OCI-LY7 (cell line): ENCODE measurements around the gene TOLLIP. TPM values are rescaled to one million over a fixed set of nuclear protein-coding genes. Genes with fewer than 3 reads are reported as not detected.

Experiments
- BruUV-seq: library from RNA; stranded (reverse); fragments of 400-500 nt; replicated peaks from 2 replicates; lab custom pipeline; 2021; lab: Mats Ljungman, UMichigan
- CTCF ChIA-PET: fragments of 300-600 bp; sonication (Branson Sonifier 250); formaldehyde crosslinking; loops from one replicate; lab custom pipeline; 2022; ENCODE audit warnings: antibody characterized with exemption; ENCODE audit not compliant: unreplicated experiment; lab: Charles Lee
- POLR2A ChIA-PET: fragments of 300-600 bp; sonication (Branson Sonifier 250); formaldehyde crosslinking; loops from one replicate; lab custom pipeline; 2022; ENCODE audit warnings: antibody characterized with exemption; lab: Charles Lee
- DNase-seq: peaks from one replicate; pipeline ENCODE4 v3.0.0-alpha.2; 2015; ENCODE audit warnings: low spot score
- H2AFZ ChIP-seq: fragments of 200-600 bp; sonication (generic), shearing (Covaris generic); 2 replicates; pipeline ENCODE4 v1.6.1; 2014; ENCODE audit warnings: mild to moderate bottlenecking, antibody characterized with exemption, low read length, moderate library complexity
- H3K27ac ChIP-seq: fragments of 200-600 bp; sonication (generic); 2 replicates; pipeline ENCODE4 v1.5.1; 2014; ENCODE audit warnings: mixed run types, low read depth, mild to moderate bottlenecking, moderate library complexity, low read length, inconsistent platforms; ENCODE audit not compliant: poor library complexity, severe bottlenecking
- H3K36me3 ChIP-seq: fragments of 200-600 bp; sonication (generic); 2 replicates; pipeline ENCODE4 v1.6.1; 2014; ENCODE audit warnings: mild to moderate bottlenecking, antibody characterized with exemption, low read length, moderate library complexity, mixed read lengths; ENCODE audit not compliant: insufficient read depth
- H3K4me1 ChIP-seq: fragments of 200-600 bp; sonication (generic); 2 replicates; pipeline ENCODE4 v1.5.1; 2014; ENCODE audit warnings: mild to moderate bottlenecking, low read length; ENCODE audit not compliant: insufficient read depth, poor library complexity, severe bottlenecking
- H3K4me2 ChIP-seq: fragments of 200-600 bp; sonication (generic); 2 replicates; pipeline ENCODE4 v1.6.1; 2014; ENCODE audit warnings: mild to moderate bottlenecking, low read length
- H3K4me3 ChIP-seq: fragments of 200-600 bp; sonication (generic); 2 replicates; pipeline ENCODE4 v1.5.1; 2014; ENCODE audit warnings: mild to moderate bottlenecking, low read depth, low read length; ENCODE audit not compliant: poor library complexity, severe bottlenecking
- H3K79me2 ChIP-seq: fragments of 200-600 bp; sonication (generic); 2 replicates; pipeline ENCODE4 v1.6.1; 2016; ENCODE audit warnings: low read depth, mild to moderate bottlenecking, low read length, moderate library complexity, mixed read lengths; ENCODE audit not compliant: insufficient read depth
- H3K9me2 ChIP-seq: fragments of 200-600 bp; sonication (generic); 2 replicates; pipeline ENCODE4 v1.6.1; 2016; ENCODE audit warnings: mild to moderate bottlenecking, low read length, mixed read lengths; ENCODE audit not compliant: insufficient read depth
- H3K9me3 ChIP-seq: fragments of 200-600 bp; sonication (generic); 2 replicates; pipeline ENCODE4 v1.6.1; 2014; ENCODE audit warnings: mild to moderate bottlenecking, mixed run types, low read length, mixed read lengths
- H4K20me1 ChIP-seq: fragments of 200-600 bp; sonication (generic); 2 replicates; pipeline ENCODE4 v1.6.1; 2014; ENCODE audit warnings: mild to moderate bottlenecking, antibody characterized with exemption, low read length, moderate library complexity, mixed read lengths; ENCODE audit not compliant: insufficient read depth
- CTCF ChIP-seq: fragments of 200-600 bp; sonication (generic); conservative IDR thresholded peaks from 2 replicates; pipeline ENCODE4 v1.5.1; 2014; ENCODE audit warnings: mild to moderate bottlenecking, antibody characterized with exemption, low read length, moderate library complexity, mixed read lengths
- EZH2phosphoT487 ChIP-seq: fragments of 200-600 bp; sonication (generic); IDR thresholded peaks from 2 replicates; pipeline ENCODE4 v1.6.1; 2018; ENCODE audit warnings: low read depth, borderline replicate concordance, mild to moderate bottlenecking, mixed run types, antibody characterized with exemption, low read length, moderate library complexity, mixed read lengths
- intact Hi-C: fragments of 100-400 bp; cut with micrococcal nuclease; formaldehyde crosslinking; loops from one replicate; pipeline ENCODE4 v1.10.0; 2022; ENCODE audit not compliant: unreplicated experiment
- total RNA-seq, 2 experiments: library from RNA; depleted of rRNA in 1 of 2; stranded (reverse); fragments of >200 nt in 1 of 2; shearing (Covaris generic) in 1 of 2; gene quantifications; 2 replicates each; pipeline ENCODE4 v1.2.3, GENCODE V29; 2014 to 2022

TOLLIP gene
- total RNA-seq, 2 experiments from 2014 or later: 15.9 to 37.1 TPM

DNA sequence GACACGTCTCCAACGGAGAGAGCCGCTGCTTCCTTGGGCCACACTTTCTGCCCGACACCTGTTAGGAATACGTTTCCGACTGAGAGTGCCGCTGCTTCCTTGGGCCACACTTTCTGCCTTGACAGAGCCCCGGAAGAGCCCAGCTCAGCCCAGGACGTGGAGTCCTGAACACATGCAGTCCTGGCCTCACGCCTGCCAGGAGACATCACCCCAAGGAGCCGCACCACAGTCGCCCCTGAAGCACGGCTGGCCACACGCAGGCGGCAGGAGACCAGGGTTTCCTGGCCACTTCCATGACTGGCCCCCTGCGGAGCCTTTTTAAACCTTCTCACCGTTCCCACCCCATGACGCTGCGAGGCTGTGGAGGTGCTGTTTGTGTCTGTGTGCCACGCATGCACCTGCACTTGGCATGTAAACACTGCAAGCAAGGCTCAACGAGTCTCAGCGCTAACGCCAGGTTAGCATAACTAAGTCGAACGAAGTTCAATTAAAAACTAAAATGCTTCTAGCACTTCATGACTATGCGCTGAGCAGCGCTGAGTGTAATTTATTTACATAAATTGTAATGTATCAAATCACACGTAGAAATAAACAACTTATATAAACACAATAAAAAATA, 8.8 kb downstream of the TOLLIP start:
- no peak overlapping the region for H3K4me3 ChIP-seq
- no peaks in the 10 kb centered on the region for H3K9me3 ChIP-seq
- H3K9me2 ChIP-seq: no peaks in the 10 kb centered on the region
- ChIA-PET POLR2A (interaction anchor here (0.5 kb wide), 1 partner anchor 65 kb away, joined by 3 read pairs; no protein-coding TSS in a partner anchor), CTCF (no interaction called here)
- no peaks in the 10 kb centered on the region for H3K79me2 ChIP-seq
- DNase-seq: no peak
- no peak overlapping the region for H2AFZ ChIP-seq
- TF ChIP-seq CTCF (no peak), EZH2phosphoT487 (no peak)
- no peak overlapping the region for H3K4me2 ChIP-seq
- intact Hi-C loops: no loop called here
- H4K20me1 ChIP-seq: no peaks in the 10 kb centered on the region
- peaks cover 1% of the 10 kb centered on the region; the same call in 1 of the 2 replicates for H3K36me3 ChIP-seq
- no peak overlapping the region for H3K27ac ChIP-seq
- no peaks in the 10 kb centered on the region for H3K4me1 ChIP-seq
- BruUV-seq: no TSS peak

GRCh38 chr11:1300121-1300520, 9.3 kb downstream of the TOLLIP start:
- ChIA-PET CTCF (no interaction called here), POLR2A (no interaction called here)
- no peak for DNase-seq
- Histone ChIP-seq H3K36me3 (peaks cover 7% of the 10 kb centered on the region; the same call in 1 of the 2 replicates), H3K4me2 (no peak overlapping the region), H3K79me2 (no peaks in the 10 kb centered on the region), H3K4me1 (no peaks in the 10 kb centered on the region), H4K20me1 (no peaks in the 10 kb centered on the region), H3K9me2 (no peaks in the 10 kb centered on the region), H3K9me3 (no peaks in the 10 kb centered on the region), H3K4me3 (no peak overlapping the region), H2AFZ (no peak overlapping the region), H3K27ac (no peak overlapping the region)
- intact Hi-C loops: no loop called here
- TF ChIP-seq EZH2phosphoT487 (no peak), CTCF (no peak)
- no TSS peak for BruUV-seq

GRCh38 chr11:1299621-1300020, 9.8 kb downstream of the TOLLIP start:
- no peak for DNase-seq
- no peak overlapping the region for H2AFZ ChIP-seq
- H4K20me1 ChIP-seq: no peaks in the 10 kb centered on the region
- H3K9me2 ChIP-seq: no peaks in the 10 kb centered on the region
- no peaks in the 10 kb centered on the region for H3K79me2 ChIP-seq
- no peak overlapping the region for H3K27ac ChIP-seq
- intact Hi-C loops: no loop called here
- no peaks in the 10 kb centered on the region for H3K9me3 ChIP-seq
- no peaks in the 10 kb centered on the region for H3K4me1 ChIP-seq
- no peak overlapping the region for H3K4me3 ChIP-seq
- ChIA-PET CTCF (no interaction called here), POLR2A (no interaction called here)
- H3K4me2 ChIP-seq: no peak overlapping the region
- BruUV-seq: no TSS peak
- peaks cover 9% of the 10 kb centered on the region; the same call in 1 of the 2 replicates for H3K36me3 ChIP-seq
- TF ChIP-seq CTCF: no peak
- no peak for TF ChIP-seq EZH2phosphoT487
